ENCODE data around the gene SNTA1.

DNA sequence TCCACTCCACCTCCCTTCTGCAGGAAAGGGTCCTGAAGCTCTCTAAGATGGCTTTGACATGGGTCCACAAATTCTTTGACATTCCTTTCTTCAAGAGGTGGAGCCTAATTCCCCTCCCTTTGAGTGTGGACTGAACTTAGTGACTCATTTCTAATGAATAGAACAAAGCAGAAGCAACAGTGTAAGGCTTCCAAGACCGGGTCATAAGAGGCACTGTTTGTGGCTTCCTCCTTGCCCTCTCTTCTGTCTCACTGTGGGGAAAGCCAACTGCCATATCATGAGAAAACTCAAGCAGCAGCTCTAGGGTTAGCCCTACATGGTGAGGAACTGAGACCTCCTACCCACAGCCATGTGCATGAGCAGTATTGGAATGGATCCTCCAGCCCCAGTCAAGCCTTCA lies 36.3 kb downstream of the SNTA1 start:
- TF ChIP-seq, protein P1, sequence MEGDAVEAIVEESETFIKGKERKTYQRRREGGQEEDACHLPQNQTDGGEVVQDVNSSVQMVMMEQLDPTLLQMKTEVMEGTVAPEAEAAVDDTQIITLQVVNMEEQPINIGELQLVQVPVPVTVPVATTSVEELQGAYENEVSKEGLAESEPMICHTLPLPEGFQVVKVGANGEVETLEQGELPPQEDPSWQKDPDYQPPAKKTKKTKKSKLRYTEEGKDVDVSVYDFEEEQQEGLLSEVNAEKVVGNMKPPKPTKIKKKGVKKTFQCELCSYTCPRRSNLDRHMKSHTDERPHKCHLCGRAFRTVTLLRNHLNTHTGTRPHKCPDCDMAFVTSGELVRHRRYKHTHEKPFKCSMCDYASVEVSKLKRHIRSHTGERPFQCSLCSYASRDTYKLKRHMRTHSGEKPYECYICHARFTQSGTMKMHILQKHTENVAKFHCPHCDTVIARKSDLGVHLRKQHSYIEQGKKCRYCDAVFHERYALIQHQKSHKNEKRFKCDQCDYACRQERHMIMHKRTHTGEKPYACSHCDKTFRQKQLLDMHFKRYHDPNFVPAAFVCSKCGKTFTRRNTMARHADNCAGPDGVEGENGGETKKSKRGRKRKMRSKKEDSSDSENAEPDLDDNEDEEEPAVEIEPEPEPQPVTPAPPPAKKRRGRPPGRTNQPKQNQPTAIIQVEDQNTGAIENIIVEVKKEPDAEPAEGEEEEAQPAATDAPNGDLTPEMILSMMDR (IDR thresholded peaks at IDR 0.05), result no peak
- TF ChIP-seq EP300 (IDR thresholded peaks at IDR 0.05) (no peak), POLR2A (IDR thresholded peaks at IDR 0.05) (no peak)

All from tibial nerve (tissue), 4 donors.